ENCODE measurements around the gene PER2.
A peak's percentile ranks its signal among the peaks of the same experiment; 100 is the strongest.
"Not testable (repeated sequence)": the region's sequence is repeated elsewhere in the genome, so short reads cannot be mapped to it uniquely, and the experiment has no call there.

PER2 gene, protein sequence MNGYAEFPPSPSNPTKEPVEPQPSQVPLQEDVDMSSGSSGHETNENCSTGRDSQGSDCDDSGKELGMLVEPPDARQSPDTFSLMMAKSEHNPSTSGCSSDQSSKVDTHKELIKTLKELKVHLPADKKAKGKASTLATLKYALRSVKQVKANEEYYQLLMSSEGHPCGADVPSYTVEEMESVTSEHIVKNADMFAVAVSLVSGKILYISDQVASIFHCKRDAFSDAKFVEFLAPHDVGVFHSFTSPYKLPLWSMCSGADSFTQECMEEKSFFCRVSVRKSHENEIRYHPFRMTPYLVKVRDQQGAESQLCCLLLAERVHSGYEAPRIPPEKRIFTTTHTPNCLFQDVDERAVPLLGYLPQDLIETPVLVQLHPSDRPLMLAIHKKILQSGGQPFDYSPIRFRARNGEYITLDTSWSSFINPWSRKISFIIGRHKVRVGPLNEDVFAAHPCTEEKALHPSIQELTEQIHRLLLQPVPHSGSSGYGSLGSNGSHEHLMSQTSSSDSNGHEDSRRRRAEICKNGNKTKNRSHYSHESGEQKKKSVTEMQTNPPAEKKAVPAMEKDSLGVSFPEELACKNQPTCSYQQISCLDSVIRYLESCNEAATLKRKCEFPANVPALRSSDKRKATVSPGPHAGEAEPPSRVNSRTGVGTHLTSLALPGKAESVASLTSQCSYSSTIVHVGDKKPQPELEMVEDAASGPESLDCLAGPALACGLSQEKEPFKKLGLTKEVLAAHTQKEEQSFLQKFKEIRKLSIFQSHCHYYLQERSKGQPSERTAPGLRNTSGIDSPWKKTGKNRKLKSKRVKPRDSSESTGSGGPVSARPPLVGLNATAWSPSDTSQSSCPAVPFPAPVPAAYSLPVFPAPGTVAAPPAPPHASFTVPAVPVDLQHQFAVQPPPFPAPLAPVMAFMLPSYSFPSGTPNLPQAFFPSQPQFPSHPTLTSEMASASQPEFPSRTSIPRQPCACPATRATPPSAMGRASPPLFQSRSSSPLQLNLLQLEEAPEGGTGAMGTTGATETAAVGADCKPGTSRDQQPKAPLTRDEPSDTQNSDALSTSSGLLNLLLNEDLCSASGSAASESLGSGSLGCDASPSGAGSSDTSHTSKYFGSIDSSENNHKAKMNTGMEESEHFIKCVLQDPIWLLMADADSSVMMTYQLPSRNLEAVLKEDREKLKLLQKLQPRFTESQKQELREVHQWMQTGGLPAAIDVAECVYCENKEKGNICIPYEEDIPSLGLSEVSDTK (N-terminal part only)

DNA sequence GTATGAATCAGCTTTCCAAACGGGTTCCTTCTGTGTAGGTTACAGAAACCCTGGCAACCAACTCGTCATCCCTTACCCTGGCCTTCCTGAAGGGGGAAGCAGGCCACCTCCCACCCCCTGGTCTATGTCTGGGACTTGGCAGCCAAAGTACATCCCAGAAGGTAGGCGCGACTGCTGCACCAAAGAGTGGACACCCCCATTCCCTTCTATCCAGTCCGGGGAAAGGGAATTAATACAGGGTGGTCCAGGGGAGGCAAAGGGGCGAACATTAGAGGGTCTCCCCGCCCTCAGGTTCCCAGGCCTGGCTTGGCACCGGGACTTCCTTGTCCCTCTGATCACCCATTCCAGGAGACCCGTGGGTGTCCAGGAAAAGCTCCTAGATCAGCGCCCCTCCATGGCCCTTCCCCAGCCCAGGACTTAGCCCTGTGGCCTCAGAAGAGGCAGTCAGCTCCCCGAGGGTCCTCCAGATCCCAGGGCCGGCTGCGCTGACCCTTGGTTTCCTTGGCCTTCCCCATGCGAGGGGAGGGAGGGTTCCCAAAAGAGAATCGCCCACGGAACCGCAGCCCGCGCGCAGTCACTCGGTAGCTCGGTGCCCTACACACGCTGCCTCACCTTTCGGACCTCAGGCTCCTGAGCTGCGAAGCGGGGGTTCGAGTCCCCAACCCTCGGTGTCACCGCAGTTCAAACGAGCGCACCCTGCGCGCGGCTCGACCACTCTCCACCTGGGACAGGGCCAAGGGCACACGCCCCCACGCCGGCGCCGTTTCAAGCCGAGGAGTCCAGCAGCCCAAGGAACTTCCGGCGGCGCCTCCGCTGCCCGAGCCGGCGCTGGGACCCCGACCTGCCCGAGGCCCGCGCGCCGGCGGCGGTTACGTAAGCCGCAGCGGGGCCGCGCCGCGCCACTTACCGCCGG is at the start of gene PER2:
Gene PER2 (minus strand): TSS at position 874 of the 913 bp plus-strand sequence. CDS start 10,674 bp downstream, outside the sequence.
- peak; percentile 17 to 35 for DNase-seq

DNA sequence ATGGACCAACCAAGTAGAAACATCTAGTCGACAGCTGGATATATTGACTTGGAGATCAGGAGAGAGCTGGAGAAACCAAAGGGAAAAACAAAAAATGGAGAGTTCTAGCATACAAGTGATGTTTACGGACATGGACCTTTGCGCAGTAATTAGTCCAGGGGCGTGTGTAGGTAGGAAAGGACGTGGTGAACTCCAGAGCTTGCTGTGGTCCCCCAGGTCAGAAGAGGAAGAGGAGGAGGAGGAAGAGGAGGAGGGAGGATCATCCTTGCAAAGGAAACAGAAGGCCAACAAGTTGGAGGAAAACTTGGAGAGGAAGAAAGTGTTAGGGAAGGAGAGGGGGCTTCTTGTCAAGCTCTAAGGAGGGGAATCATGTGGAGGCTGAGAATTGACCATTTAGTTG is 49.4 kb upstream of the PER2 start:
- DNase-seq = no peak

DNA sequence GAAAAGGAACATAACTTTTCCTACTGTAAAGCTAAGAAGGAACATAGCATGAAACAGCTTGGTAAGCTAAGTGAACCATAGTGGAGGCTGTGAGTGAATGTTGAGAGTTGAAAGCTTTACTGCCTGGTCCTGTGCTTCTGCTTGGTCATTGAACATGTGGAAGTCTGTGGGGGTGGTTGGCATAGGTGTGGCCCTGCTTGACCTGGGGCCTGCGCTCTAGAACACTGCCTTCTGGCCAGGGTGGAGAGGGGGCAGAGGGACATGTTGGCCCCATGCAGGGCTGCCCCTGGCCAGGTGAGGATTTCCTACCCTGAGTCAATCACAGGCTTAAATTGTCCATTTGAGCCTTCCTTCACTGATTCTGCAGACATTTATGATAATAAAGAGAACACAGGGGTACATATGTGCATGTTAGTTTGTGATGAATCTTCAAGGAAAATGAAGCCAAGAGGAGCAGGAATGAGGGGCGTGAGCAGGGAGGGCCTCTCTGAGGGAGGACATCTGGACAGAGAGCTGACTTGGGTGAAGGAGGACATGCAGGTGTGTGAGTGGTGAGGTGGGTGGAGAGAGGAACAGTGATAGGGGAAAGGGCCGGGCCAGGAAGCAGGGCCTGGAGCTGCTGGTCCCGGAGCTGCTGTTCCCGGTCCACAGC is 48.5 kb upstream of the PER2 start:
- DNase-seq = no peak

DNA sequence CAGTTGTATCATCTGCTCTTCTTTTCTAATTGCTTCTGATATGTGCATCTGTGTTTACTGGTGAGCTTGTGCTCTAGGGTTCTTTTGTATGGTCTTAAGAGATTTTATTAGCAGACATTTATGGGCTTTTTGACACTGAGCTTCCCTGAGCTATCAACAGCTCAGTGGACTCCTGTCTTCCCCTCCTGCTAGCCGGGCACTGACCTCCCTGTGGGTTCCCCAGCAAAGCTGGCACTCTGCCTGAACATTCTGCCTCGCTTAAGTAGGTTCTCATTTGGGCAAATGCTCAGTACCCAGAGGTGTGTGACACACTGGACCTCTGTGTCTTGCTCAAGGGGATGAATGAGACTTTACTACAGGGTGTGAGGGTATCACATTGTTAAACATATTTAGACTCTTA is 47.7 kb upstream of the PER2 start:
- no peak for DNase-seq

DNA sequence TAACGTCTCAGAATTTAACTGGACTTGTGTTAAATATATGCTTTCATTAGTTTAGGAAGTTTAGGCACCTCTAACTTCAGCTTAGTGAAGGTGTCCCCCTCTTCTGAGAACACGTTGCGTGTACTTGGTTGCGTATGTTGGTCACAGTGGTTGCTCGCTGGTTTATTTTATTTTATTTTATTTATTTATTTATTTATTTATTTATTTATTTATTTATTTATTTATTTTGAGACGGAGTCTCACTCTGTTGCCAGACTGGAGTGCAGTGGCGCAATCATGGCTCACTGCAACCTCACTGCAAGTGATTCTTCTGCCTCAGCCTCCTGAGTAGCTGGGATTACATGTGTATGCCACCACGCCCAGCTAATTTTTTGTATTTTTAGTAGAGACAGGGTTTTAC is 47.2 kb upstream of the PER2 start:
- not testable (repeated sequence) for DNase-seq

DNA sequence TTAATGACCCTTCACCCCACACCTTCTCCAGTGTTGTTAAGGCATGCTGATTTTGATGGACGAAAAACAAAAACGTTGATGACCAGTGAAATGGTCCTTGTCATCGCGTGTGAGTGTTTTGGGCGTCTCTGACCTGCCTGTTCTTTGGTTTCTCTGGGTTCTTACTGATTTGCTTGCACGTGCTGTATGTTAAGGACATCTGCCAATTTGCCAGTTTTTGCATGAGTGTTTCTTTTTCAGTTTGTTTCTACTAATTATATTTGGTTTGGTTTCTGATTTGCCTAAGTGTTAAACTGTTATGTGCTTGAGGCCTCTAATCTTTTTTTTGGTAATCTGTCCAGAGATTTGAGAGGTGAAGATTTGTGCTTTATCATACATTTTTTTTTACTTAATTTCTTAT is 46.5 kb upstream of the PER2 start:
- DNase-seq = no peak

DNA sequence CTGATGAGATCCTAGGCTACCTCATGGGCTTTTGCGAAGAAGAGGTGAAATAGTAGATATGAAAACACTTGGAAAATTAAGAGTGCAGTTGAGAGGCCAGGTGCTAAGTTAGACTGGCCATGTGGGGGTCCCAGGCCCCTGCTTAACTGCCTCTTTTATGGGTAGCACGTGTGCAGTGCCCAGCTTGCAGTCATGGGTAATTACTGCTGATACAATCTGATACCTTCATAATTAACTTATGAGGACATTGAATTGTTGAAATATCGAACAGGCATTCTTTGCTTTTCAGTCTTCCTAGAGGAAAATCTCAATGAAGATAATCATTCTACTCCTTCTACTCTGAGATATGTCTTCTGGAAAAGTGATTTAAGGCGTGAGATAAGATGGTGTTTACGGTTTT is 43.5 kb upstream of the PER2 start:
- DNase-seq = no peak

DNA sequence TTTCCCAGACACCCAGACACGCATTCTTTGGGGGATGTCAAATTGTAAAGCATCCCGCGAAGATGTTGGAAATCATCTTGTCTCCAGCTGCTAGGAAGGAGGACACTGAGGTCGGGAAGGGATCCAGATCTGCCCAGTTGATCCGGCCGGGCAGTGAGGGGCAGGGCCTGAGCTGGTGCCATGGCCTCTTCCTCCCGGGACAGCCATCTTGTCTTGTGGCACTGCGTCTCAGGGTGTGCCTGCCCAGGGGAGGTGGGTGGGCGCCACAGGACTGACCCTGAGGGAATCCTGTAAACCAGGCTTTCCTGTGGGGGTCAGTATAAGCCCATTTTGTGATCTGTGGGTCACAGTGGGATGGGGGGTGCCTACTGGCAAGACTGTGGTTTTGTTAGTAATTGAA is 42.0 kb upstream of the PER2 start:
- no peak for DNase-seq

DNA sequence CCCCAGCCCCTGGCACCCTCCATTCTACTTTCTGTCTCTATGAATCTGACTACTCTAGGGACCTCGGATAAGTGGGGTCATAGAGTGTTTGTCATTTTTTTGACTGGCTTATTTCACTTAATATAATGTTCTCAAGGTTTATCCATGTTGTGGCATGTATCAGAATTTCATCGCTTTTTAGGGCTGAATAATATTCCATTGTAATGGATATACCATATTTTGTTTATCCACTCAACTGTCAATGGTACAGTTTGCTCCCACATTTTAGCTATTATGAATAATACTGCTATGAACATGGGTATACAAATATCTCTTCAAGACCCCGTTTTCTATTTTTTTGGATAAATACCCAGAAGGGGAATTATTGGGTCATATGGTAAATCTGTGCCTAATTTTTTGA is 39.3 kb upstream of the PER2 start:
- DNase-seq = no peak

DNA sequence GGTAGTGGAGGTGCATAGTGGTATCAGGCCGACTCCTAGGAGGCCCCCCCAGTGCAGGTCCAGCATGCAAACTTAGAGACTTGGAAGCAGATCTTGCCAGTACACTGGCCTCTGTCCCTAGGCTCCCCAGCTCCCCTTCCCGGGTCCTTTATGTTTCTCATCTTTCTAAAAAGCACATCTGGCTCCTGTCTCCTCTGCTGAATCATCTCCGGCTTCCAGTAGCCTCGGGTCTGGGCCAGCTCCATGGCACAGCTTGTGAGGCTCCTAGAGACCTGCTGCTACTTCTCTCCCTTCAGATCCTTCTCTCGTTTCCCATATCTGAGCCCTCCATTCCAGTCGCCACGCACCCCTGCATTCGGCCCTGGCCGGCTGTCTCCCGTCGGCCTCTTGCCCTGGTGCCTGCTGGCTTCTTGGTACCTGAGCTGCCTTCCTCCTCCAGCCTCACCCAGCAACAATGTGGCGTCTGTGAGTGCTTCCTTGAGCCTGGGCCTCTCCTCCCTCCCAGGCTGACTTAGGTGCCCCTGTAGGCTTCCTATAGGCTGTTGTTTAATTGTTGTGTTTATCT is 38.5 kb upstream of the PER2 start:
- DNase-seq = no peak

DNA sequence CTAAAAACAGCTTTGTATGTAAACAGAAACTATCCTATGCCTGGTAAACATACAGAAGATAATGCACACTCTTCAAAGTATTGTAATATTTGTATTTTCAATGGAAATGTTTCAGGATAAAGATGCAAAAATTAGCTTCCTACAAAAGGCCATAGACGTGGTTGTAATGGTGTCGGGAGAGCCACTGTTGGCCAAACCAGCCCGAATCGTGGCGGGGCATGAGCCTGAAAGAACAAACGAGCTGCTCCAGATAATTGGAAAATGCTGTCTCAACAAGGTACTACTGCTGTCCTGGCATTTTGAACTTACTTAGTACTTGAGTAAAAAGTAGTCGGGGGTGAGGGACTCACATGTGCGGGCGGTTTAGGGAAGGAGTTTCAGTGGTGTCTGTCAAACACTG is 37.3 kb upstream of the PER2 start:
- no peak for DNase-seq

DNA sequence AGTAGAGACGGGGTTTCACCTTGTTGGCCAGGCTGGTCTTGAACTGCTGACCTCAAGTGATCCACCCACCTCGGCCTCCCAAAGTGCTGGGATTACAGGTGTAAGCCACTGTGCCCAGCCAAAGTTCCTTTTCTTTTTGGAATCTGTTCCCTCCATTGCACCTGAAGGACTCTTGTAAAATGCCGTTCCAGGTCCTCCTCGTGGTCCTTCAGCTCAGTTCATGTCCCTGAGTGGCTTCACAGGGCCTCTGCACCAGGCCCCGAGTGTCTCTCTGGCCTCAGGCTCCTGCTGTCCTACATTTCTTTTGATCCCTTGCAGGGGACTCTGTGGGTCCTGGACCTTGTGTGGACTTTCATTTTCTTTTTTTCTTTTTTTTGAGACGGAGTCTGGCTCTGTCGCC is 35.8 kb upstream of the PER2 start:
- not testable (repeated sequence) for DNase-seq

DNA sequence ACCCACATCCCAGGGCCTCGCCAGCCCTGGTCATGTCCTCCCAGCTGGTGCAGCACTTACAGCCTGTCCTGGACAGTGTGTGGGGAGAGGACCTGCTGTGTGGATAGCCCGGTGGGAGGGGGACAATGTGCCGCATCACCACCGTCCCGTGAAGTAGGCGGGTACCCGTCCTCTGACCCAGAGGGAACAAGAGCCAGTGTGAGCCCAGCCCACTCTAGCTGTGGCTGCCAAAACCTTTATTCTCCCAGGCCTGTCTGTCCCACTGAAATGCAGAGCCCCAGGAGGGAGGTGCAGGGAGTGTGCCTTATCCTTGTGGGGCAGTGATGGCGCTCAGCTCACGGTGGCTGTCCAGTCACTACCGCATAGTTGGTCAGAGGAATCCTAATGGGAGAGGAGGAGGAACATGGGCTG is 33.6 kb upstream of the PER2 start:
- no peak for DNase-seq

DNA sequence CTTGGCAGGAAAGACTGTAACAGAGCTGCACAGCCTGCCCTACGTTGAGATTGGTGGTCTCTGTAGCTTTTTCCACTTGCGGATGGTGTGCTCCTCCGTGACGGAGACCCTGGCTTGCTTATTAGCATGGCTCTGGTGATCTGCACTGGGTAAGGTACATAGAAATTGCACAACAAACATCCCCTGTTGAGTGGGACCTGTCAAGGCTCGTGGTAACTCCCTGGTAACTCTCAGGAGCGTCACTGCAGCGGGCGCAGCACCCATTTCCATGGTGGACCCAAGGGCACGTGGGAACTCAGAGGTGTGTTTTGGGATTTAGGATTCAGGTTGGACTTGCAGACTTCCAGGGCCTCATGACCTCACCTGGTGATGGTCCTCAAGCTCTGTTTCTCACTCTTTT is 33.1 kb upstream of the PER2 start:
- DNase-seq = no peak

DNA sequence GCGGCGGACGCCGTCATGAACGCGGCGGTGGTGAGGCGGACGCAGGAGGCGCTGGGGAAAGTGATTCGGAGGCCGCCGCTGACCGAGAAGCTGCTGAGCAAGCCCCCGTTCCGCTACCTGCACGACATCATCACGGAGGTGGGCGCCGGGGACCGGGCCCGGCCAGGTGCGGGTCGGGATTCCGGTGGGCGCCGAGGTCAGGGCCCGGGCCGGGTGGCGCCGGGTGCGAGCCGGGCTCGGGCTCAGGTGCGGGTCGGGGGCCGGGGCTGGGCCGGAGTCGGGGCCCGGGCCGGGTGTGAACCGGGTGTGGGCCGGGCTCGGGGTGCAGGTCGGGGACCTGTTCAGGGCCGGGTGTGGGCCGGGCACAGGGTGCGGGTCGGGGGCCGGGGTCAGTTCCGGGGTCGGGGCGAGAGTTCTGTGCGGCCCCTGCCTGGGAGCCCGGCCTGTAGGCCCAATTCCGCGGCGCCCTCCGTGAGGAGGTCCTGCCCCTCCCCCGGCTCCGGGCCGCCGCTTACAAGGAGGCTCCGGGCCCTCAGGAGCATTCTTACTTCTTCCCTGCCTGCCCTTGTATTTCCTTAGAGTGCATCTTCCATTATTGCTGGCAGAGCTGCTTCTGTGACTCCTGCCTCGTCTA is 32.4 kb upstream of the PER2 start:
- no peak for DNase-seq

DNA sequence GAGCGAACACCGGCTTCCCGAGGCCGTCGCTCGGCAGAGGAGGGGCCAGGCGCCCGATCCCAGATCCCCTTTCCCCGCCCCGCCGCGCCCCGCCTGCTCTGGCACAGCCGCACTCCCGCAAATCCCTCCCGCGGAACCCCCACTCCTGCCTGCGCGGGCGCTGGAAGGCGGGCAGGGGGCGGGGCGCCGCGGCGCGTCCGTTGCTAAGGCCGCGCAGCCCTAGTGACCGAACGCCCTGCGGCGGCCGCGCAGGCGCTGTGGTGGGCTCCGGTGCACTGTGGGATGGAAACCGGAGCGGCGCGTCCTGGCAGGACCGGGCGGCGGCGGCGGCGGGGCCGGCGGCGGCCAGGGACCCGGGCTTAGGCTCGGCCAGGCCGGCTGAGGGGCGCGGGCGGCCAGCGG is 31.8 kb upstream of the PER2 start, which contains the start of gene TRAF3IP1:
Gene TRAF3IP1 (plus strand): TSS at position 273 of the 402 bp plus-strand sequence. CDS start 145 bp downstream, outside the sequence.
- peak; percentile 78 for DNase-seq

DNA sequence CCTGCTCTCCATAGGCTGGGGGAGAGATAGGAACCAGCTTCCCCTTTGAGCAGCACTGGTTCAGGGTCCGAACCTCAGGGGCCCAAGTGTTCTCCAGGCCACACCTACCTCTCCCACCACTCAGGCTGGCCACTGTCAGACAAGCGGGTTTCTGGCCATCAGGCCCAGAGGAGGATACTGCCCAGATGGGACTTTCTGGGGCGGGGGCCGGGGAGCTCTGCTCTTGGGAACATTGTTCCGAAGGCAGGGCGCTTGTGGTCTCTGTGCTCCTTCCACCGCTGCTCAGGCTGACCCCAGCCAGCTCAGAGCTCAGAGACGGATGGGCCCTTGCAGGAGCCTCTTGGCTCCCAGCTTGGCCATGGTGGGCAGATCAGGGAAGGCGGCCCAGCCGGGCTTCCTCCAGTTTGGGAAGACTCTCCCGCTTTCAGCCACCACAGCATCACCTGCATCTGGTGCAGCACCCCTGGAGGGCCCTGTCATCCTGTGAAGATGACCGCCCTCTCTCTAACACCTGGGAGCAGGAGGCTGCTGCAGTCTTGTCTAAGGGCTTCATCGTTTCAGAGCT is 26.7 kb upstream of the PER2 start:
- DNase-seq = no peak

DNA sequence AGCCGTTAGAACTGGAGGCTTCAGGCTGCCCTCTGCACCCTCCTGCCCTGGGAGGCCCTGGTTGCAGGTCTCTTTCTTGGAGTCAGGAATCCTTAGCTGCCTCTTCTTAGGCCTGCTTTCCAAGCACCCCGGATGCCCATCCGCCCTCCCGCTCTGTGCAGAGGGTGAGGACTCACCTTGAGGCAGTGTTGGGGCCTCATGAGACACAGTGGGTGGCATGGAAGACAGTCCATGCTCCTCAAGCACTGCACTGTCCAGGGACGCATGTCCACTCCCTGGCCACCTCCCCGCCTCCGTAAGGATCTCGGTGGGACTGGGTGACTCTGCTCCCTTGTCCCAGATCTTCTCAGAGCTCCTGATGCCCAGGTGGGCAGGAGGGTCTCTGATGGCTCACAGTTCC is 26.2 kb upstream of the PER2 start:
- no peak for DNase-seq

DNA sequence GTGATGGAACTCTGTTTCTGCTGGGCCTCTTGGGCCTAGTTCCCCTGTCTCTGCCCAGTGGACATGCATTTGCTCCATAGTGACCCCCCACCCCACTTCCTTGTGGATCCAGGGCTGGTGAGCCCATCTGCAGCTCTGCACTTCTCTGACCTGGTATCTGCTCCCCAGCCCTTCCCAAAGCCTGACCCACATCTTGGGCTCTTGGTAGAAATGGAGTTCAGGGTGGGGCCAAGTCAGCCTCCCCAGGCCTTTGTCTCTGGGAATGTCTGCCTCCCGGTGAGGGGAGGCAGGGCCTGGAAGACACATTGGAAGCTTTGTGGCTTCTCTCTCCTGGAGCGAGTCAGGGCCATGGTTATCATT is 25.6 kb upstream of the PER2 start:
- no peak for DNase-seq

DNA sequence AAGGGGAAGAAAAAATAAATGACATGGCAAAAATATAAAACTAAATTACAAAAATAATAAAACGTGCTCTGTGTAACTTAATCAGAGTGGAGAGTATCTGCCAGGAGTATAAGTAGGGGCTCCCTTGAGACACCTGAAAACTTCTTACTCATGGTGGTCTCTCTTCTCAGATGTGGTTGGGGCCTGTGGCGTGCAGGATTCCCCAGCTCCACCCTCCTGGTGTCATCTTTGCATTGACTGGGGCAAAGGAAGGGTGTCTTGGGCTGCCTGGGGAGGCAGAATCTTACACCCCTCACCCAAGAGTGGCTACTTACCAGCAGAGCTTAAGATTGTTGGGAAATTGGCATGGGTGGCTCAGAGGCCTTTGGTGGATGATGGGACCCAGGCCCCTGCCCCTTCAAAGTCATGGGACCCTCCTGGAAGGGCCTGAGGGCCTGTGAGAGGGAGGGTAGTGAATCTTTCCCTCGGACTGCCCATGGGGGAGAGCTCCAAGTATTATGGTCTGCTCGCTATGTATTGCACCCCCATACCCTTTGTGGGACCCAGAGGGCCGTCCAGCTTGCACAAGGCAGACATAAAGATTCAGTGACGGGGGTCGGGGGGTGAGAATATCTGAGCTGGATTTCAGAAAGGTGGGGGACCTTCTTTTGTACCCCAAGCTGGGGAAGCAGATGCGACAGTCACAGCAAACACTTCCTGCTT is 25.0 kb upstream of the PER2 start:
- DNase-seq = no peak

Measured in activated CD4-positive, alpha-beta T cell treated with anti-CD3 and anti-CD28 coated beads, Interleukin-2, amount 50 U/mL, for 4 hours (primary cell).